ENCODE measurements around the gene OR5D16.
"Not testable (repeated sequence)": the region's sequence is repeated elsewhere in the genome, so short reads cannot be mapped to it uniquely, and the experiment has no call there.

Gene OR5D16

GRCh38 chr11:55838452-55838851 is at the start of gene OR5D16:
Gene OR5D16, plus strand, starts transcription at chr11:55838752. Its CDS starts 0 bp downstream, at chr11:55838752.
- DNase-seq (ENCODE audit: low read depth), result no peak

DNA sequence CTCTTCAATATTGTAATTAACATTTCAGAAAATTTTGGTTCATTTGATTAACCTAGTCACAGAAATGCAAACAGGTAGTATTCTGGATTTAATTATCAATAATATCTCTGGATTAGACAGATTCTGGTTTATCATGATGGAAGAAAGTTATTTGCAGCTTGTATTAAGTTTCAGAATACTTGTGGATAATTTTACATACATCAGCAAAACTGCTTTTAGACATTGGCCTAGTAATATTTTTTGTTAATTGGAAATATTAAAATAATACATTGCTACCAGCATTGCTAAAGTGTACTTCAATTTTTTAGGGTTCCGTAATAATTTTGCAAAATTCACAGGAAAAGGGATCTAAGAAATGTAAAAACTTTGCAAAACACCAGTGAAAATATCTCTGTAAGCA is 46.9 kb upstream of the OR5D16 start:
- no peak for DNase-seq (ENCODE audit: low read depth)

DNA sequence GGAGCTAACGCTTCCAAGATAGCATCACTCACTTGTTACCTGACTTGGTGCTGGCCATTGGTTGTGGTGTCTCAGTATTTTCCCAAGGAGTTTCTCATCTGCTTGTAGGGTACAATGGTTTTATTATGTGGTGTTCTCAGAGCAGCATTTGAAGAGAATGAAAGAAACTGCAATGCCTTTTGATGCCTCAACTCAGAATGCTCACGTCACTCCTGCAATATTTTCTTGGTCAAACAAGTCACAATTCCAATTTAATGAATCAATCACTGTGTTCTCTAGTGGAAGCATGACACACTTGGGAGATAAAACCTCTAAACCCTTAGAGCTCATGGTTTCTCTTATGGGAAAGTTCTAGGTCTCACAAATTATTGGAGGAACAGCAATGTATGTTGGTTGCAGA is 45.2 kb upstream of the OR5D16 start:
- DNase-seq (ENCODE audit: low read depth), result no peak

DNA sequence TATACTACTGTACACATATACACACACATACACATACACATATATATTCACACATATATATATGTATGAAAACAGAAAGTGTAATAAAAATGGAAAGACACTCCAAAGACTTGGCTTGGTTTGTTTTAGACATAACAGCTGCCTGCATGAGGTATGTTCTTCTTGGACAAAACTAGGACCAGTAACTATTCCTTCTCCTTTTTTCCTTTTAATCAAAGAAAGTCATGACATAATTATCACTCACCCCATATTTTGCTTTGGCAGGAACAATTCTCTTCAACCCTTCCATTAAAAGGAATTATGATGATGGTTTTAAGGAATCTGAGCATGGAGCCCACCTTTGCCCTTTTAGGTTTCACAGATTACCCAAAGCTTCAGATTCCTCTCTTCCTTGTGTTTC is 43.3 kb upstream of the OR5D16 start, which contains the start of gene OR5D14:
Gene OR5D14 (plus strand): TSS at position 301 of the 400 bp plus-strand sequence. CDS start 0 bp downstream, at position 301.
- DNase-seq (ENCODE audit: low read depth), result no peak

DNA sequence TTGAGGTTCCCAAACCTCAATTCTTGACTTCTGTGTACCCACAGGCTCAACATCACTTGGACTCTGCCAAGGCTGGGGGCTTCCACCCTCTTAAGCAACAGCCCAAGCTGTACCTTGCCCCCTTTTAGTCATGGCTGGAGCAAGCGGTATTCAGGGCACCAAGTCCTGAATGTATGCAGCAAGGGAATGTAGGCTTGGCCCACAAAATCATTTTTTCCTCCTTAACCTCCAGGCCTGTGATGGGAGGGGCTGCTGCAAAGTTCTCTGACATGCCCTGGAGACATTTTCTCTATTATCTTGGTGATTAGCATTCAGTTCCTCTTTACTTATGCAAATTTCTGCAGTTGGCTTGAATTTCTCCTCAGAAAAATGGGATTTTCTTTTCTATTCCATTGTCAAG is 32.3 kb upstream of the OR5D16 start:
- no peak for DNase-seq (ENCODE audit: low read depth)

- DNase-seq (ENCODE audit: low read depth), result no peak
Observed at GRCh38 chr11:55811067-55811466, 27.5 kb upstream of the OR5D16 start, which contains the start of gene OR5L1. Gene OR5L1, plus strand, starts transcription at chr11:55811367. Its CDS starts 100 bp downstream, at chr11:55811467.

- DNase-seq (ENCODE audit: low read depth), result no peak
Observed at GRCh38 chr11:55819330-55819729, 19.2 kb upstream of the OR5D16 start, which contains the start of gene OR5D18. Gene OR5D18, plus strand, starts transcription at chr11:55819630. Its CDS starts 0 bp downstream, at chr11:55819630.

DNA sequence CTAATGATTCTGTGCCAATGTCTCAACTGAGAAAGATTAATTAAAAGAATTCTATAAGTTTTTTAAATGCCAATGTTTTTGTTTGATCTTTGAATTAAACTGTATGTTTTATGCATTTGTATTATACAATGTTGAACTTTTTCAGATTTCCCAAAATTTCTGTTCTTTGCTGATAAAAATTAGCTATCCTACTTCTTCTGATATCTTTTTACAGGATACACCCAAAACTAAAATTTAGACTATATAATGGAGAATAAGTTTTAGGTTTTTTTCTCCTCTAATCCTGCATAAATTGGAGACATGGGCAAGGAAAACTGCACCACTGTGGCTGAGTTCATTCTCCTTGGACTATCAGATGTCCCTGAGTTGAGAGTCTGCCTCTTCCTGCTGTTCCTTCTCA is 11.6 kb upstream of the OR5D16 start, which contains the start of gene OR5L2:
Gene OR5L2 (plus strand): TSS at position 301 of the 400 bp plus-strand sequence. CDS start 0 bp downstream, at position 301.
- DNase-seq (ENCODE audit: low read depth), result no peak

DNA sequence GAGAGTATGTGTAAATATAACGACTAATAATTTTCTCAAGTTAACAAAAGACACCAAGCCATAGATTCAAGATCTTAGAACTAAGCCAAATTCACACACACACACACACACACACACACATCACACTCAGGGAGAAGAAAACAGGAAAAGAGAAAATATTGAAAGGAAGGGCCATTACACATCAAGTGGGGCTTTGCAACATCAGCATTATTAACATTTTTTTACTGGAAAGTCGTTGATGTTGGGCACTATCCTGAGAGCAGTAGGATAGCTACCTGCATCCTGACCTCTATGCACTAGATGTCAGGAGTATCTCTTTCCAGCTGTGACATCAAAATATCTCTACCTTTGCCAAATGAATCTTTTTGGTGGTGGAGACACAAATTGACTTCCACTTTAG is 8.9 kb downstream of the OR5D16 start:
- DNase-seq (ENCODE audit: low read depth), result no peak

DNA sequence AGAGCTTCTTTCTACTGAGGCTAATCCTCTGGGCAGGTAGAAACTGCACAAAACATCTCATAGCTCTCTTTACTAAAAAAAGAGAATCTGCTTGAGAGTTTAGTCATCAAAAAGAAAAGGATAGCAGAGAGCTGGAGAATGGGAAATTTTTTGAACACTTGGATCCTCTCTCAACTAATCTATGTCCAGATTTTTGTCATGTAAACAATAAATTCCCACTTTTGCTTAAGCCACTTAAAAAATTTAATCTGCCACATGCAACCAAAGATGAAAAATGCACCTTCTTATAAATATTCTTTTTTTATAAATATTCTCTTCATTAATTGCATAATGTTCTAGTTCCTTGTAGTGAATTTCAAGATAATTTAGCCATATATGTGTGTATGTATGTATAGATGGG is 10.5 kb downstream of the OR5D16 start:
- DNase-seq (ENCODE audit: low read depth), result no peak

- no peak for DNase-seq (ENCODE audit: low read depth)
Observed at GRCh38 chr11:55852141-55852540, 13.6 kb downstream of the OR5D16 start.

GRCh38 chr11:55854704-55855103 is 16.2 kb downstream of the OR5D16 start:
- no peak for DNase-seq (ENCODE audit: low read depth)

GRCh38 chr11:55867354-55867753 is 28.8 kb downstream of the OR5D16 start:
- DNase-seq (ENCODE audit: low read depth), result not testable (repeated sequence)

- not testable (repeated sequence) for DNase-seq (ENCODE audit: low read depth)
Observed at GRCh38 chr11:55872731-55873130, 34.2 kb downstream of the OR5D16 start.

- DNase-seq (ENCODE audit: low read depth), result not testable (repeated sequence)
Observed at GRCh38 chr11:55873146-55873545, 34.6 kb downstream of the OR5D16 start.

- not testable (repeated sequence) for DNase-seq (ENCODE audit: low read depth)
Observed at GRCh38 chr11:55882997-55883396, 44.4 kb downstream of the OR5D16 start, which contains the start of gene TRIM51. Gene TRIM51, plus strand, starts transcription at chr11:55883297. Its CDS starts 2,132 bp downstream, at chr11:55885429.

DNA sequence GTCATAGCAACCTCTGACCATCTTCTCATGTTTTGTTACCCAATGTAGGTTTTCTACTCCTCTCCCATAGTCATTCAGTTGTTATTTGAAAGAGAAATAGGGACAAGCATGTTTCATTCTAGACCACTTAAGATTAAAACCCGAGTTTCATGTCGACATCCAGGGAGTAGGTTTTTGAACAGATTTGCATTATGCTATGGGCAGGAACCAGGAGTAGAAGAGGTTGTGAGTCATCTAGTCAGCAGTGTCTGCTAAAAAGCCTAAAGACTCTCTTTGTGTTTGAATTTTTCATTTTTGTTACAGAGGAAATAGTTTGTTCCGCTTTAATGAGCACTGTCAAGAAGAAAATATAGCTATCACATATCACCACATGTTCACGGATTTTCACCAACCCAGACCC is 46.4 kb downstream of the OR5D16 start:
- DNase-seq (ENCODE audit: low read depth), result not testable (repeated sequence)

DNA sequence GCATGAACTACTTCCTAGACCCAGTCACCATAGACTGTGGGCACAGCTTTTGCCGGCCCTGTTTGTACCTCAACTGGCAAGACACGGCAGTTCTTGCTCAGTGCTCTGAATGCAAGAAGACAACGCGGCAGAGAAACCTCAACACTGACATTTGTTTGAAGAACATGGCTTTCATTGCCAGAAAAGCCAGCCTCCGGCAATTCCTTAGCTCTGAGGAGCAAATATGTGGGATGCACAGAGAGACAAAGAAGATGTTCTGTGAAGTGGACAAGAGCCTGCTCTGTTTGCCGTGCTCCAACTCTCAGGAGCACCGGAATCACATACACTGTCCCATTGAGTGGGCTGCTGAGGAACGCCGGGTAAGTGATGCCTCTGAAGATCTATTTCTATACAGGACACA is 46.9 kb downstream of the OR5D16 start:
- DNase-seq (ENCODE audit: low read depth), result not testable (repeated sequence)
